22Rv1 (cell line): ENCODE results near the gene HCFC2.

ENCODE experiments used
- CTCF ChIP-seq: fragments of 450-650 bp; IDR thresholded peaks from 2 replicates; pipeline ENCODE4 v1.5.1; 2017; ENCODE audit warnings: mild to moderate bottlenecking
- ZFX ChIP-seq: fragments of 450-650 bp; IDR thresholded peaks from 2 replicates; pipeline ENCODE4 v1.6.1; 2017; ENCODE audit warnings: antibody characterized with exemption, borderline replicate concordance

- no peak for TF ChIP-seq CTCF
- TF ChIP-seq ZFX = no peak
Measured at GRCh38 chr12:104122298-104122697, 58.0 kb downstream of the HCFC2 start.
